Measurements from ENCODE around the gene OGFR. TPM values are rescaled to one million over a fixed set of nuclear protein-coding genes. Genes with fewer than 3 reads are reported as not detected.
A peak's percentile ranks its signal among the peaks of the same experiment; 100 is the strongest.

Gene OGFR
- total RNA-seq, 1 experiment from 2014 or later: 78.9 TPM

DNA sequence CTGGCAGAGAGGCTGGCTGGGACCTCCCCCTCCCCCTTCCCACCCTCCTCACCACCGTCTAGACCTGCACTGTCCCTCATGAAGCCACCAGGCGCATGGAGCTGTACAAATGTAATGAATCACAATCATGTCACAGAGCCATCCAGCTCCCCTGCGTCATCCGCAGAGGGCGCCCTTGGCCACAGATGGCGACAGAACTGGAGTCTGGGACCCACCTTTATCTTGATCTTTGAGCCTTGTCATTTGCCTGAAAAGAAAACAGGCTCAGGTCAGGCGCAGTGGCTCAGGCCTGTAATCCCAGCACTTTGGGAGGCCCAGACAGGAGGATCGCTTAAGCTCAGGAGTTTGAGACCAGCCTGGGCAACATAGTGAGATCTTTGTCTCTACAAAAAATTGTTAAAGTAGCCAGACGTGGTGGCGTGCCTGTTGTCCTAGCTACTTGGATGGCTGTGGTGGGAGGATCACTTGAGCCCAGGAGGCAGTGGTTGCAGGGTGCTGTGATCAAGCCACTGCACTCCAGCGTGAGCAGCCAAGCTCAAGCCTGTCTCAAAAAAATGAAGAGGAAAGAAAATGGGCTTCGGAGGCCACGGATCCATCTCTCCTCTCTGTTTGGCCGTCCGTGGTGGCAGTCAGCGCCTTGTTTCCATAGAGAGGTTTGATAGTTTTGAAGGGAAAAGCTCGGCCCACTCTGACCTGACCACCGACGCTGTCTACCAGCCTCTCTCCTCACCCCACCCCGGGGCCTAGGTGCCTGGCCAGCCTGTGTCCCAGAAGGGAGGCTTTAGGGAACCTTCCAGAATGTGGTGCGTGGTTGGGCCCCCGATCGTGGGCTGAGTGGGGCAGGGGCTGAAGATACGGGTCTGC lies 18.4 kb downstream of the OGFR start:
- peak; percentile 88 for DNase-seq
- no peak overlapping the region for H3K4me2 ChIP-seq (ENCODE audit: low read length)

GRCh38 chr20:62823688-62824475 lies 19.2 kb downstream of the OGFR start:
- no peaks in the 10 kb centered on the region for H3K9me3 ChIP-seq (ENCODE audit: low read length)
- H3K36me3 ChIP-seq (ENCODE audit: low read depth, low read length): no peaks in the 10 kb centered on the region
- no peak overlapping the region for H3K27ac ChIP-seq (ENCODE audit: low read length)
- H3K79me2 ChIP-seq (ENCODE audit: low read length): no peaks in the 10 kb centered on the region
- H2AFZ ChIP-seq (ENCODE audit: low read length): no peak overlapping the region
- H3F3A ChIP-seq (ENCODE audit: low read length, unreplicated experiment): no peaks in the 10 kb centered on the region
- BruUV-seq (replicated peaks): no TSS peak
- ATAC-seq (no peak), DNase-seq (no peak)
- peaks cover 17% of the 10 kb centered on the region for H3K4me1 ChIP-seq (ENCODE audit: insufficient read depth, low read length)
- no peaks in the 10 kb centered on the region for H3K27me3 ChIP-seq (ENCODE audit: low read length)
- intact Hi-C loops (cut with micrococcal nuclease): loop anchor here (2.0 to 10.0 kb wide), 2 partner anchors 17 to 101 kb away; partner anchors contain the start of gene DIDO1
- TF ChIP-seq CTCF (conservative IDR thresholded peaks at IDR 0.05; ENCODE audit: low read depth, low read length): no peak
- TF ChIP-seq EZH2 (IDR thresholded peaks at IDR 0.05; ENCODE audit: low read length, unreplicated experiment): no peak
- TF ChIP-seq EZH2phosphoT487 (IDR thresholded peaks at IDR 0.05; ENCODE audit: borderline replicate concordance, low read length): no peak
- H3K4me2 ChIP-seq (ENCODE audit: low read length): peak overlapping the region; percentile 97
- H3K4me3 ChIP-seq (ENCODE audit: low read length): no peak overlapping the region
- ChIA-PET POLR2A (ENCODE audit: unreplicated experiment) (no interaction called here), CTCF (interaction anchor here (1.3 kb wide), 1 partner anchor 37 kb away, joined by 4 read pairs; the partner anchor contains the start of gene TCFL5)
- no peaks in the 10 kb centered on the region for H4K20me1 ChIP-seq (ENCODE audit: low read length)
- H3K9ac ChIP-seq (ENCODE audit: low read length): no peak overlapping the region
- H3K9me2 ChIP-seq (replicated peaks; ENCODE audit: low read length): no peaks in the 10 kb centered on the region

More for the DNA sequence above, 18.4 kb downstream of the OGFR start:
- no peak overlapping the region for H3K27ac ChIP-seq (ENCODE audit: low read length)
- no peaks in the 10 kb centered on the region for H3K79me2 ChIP-seq (ENCODE audit: low read length)
- H3K4me3 ChIP-seq (ENCODE audit: low read length): no peak overlapping the region
- H4K20me1 ChIP-seq (ENCODE audit: low read length): no peaks in the 10 kb centered on the region
- H3K4me1 ChIP-seq (ENCODE audit: insufficient read depth, low read length): peaks cover 23% of the 10 kb centered on the region
- no peak for TF ChIP-seq EZH2phosphoT487 (IDR thresholded peaks at IDR 0.05; ENCODE audit: borderline replicate concordance, low read length)
- peak; percentile 88 for TF ChIP-seq CTCF (conservative IDR thresholded peaks at IDR 0.05; ENCODE audit: low read depth, low read length)
- no peaks in the 10 kb centered on the region for H3F3A ChIP-seq (ENCODE audit: low read length, unreplicated experiment)
- CTCF ChIA-PET: interaction anchor here (0.6 to 1.1 kb wide), 10 partner anchors 10 to 101 kb away, joined by 3 to 11 read pairs (median 8); partner anchors contain the start of gene TCFL5
- no peaks in the 10 kb centered on the region for H3K9me2 ChIP-seq (replicated peaks; ENCODE audit: low read length)
- H2AFZ ChIP-seq (ENCODE audit: low read length): no peak overlapping the region
- H3K9ac ChIP-seq (ENCODE audit: low read length): no peak overlapping the region
- no peaks in the 10 kb centered on the region for H3K36me3 ChIP-seq (ENCODE audit: low read depth, low read length)
- no TSS peak for BruUV-seq (replicated peaks)
- no peaks in the 10 kb centered on the region for H3K27me3 ChIP-seq (ENCODE audit: low read length)
- POLR2A ChIA-PET (ENCODE audit: unreplicated experiment): interaction anchor here (0.6 to 0.7 kb wide), 2 partner anchors 19 to 1071 kb away, joined by 3 to 4 read pairs; no protein-coding TSS in a partner anchor
- no peaks in the 10 kb centered on the region for H3K9me3 ChIP-seq (ENCODE audit: low read length)
- ATAC-seq: peak; percentile 72
- intact Hi-C loops (cut with micrococcal nuclease): loop anchor here (1.0 to 10.0 kb wide), 3 partner anchors 18 to 102 kb away; partner anchors contain the start of gene DIDO1

Measured in PC-3 (cell line).